Choroid plexus epithelial cell (primary cell): ENCODE results near the gene NARS2.

Experiments
- DNase-seq: peaks from one replicate; pipeline ENCODE4 v3.0.0-alpha.2; 2010; ENCODE audit warnings: low read depth
- H3K4me3 ChIP-seq: 2 replicates; pipeline ENCODE4 v1.5.1; 2011; ENCODE audit warnings: low read depth, mild to moderate bottlenecking, control low read depth, low read length, moderate library complexity
- TF ChIP-seq, protein P1 (sequence below): conservative IDR thresholded peaks from 2 replicates; pipeline ENCODE4 v1.5.1; 2011; ENCODE audit warnings: low read depth, mild to moderate bottlenecking, control low read depth, inconsistent platforms, low read length, moderate library complexity

NARS2 gene

DNA sequence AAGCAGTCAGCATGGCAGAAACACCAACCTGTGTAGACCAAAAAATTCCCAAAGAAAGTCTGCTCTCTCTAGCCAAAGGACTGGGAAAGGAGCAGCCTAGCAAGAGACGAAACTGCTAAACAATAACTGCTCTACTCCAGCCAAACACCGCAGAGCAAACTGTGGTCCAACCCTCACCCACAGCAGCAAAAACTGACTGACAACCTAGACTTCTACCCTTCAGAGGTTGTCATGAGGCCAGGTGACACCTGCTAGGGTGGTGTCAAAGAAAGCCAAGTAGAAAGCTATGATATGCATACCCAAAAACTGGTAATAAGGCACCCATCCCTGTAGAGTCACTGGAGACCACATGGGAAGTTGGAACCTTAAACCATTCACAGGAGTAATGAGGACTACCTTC lies 168.9 kb downstream of the NARS2 start:
- TF ChIP-seq, protein P1, sequence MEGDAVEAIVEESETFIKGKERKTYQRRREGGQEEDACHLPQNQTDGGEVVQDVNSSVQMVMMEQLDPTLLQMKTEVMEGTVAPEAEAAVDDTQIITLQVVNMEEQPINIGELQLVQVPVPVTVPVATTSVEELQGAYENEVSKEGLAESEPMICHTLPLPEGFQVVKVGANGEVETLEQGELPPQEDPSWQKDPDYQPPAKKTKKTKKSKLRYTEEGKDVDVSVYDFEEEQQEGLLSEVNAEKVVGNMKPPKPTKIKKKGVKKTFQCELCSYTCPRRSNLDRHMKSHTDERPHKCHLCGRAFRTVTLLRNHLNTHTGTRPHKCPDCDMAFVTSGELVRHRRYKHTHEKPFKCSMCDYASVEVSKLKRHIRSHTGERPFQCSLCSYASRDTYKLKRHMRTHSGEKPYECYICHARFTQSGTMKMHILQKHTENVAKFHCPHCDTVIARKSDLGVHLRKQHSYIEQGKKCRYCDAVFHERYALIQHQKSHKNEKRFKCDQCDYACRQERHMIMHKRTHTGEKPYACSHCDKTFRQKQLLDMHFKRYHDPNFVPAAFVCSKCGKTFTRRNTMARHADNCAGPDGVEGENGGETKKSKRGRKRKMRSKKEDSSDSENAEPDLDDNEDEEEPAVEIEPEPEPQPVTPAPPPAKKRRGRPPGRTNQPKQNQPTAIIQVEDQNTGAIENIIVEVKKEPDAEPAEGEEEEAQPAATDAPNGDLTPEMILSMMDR, result no peak
- H3K4me3 ChIP-seq, result no peak overlapping the region
- no peak for DNase-seq

DNA sequence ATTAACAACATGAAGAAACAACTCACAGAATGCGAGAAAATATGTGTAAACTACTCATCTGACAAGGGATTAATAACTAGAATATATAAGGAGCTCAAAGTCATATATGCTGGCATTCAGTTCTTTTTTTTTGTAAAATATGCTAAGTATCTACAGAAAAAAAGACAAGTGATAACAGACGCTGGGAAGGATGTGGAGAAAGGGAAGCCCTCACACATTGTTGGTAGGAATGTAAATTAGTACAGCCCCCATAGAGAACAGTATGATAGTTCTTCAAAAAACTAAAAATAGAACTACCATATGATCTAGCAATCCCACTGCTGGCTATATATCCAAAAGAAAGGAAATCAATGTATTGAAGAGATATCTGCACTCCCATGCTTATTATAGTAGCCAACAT lies 170.9 kb downstream of the NARS2 start:
- DNase-seq, result peak; percentile 41
- H3K4me3 ChIP-seq, result no peak overlapping the region
- TF ChIP-seq, protein P1, result no peak

DNA sequence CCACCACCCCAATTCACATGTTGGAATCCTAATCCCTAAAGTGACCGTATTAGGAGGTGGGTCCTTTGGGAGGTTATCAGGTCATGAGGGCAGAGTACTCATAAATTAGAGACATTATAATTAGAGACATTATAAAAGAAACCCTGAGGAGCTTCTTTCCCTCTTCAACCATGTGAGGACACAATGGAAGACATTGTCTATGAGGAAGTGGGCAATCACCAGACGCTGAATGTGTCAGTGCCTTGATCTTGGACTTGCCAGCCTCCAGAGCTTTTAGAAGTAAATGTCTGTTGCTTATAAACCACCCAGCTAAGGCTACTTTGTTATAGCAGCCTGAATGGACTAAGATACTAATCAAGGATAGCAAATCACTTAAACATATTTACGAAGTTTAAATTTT lies 171.8 kb downstream of the NARS2 start:
- TF ChIP-seq, protein P1, result no peak
- H3K4me3 ChIP-seq, result no peak overlapping the region
- DNase-seq, result no peak

DNA sequence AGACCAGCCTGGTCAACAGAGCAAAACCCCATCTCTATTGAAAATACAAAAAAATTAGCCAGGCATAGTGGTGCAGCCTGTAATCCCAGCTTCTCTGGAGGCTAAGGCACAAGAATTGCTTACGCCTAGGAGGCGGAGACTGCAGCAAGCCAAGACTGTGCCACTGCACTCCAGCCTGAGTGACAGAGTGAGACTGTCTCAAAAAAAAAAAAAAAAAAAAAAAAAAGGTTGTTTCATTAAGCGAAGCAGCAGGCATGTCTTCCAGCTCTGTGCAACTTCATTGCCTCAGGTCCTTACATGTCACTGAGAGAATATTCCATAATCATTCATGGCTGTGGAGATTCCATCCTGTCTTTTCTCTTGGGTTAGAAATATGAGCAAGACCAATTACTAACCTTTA lies 174.0 kb downstream of the NARS2 start:
- TF ChIP-seq, protein P1, result no peak
- no peak for DNase-seq
- H3K4me3 ChIP-seq, result no peak overlapping the region

GRCh38 chr11:78400116-78400515 lies 174.5 kb downstream of the NARS2 start:
- DNase-seq, result no peak
- TF ChIP-seq, protein P1, result no peak
- H3K4me3 ChIP-seq, result no peak overlapping the region

- no peak overlapping the region for H3K4me3 ChIP-seq
- TF ChIP-seq, protein P1, result no peak
Observed at GRCh38 chr11:78399136-78399535, 175.5 kb downstream of the NARS2 start.

GRCh38 chr11:78398715-78399114 lies 175.9 kb downstream of the NARS2 start:
- no peak for DNase-seq
- no peak overlapping the region for H3K4me3 ChIP-seq
- TF ChIP-seq, protein P1, result no peak

More at GRCh38 chr11:78399136-78399535, 175.5 kb downstream of the NARS2 start:
- DNase-seq, result no peak
